Endothelial cell (in vitro differentiated cells): Measurements from ENCODE around the gene ADGRG3. TPM values are rescaled to one million over a fixed set of nuclear protein-coding genes. Genes with fewer than 3 reads are reported as not detected.

Experiments used
- DNase-seq: peaks from one replicate; pipeline ENCODE4 v3.0.0; 2021; ENCODE audit warnings: low spot score
- H3K27ac Mint-ChIP-seq: one replicate; pipeline ENCODE4 v1.8.0; 2021; ENCODE audit warnings: mixed read lengths, inconsistent platforms; ENCODE audit not compliant: unreplicated experiment
- H3K27me3 Mint-ChIP-seq: one replicate; pipeline ENCODE4 v1.8.0; 2021; ENCODE audit warnings: mild to moderate bottlenecking, moderate library complexity, mixed read lengths, inconsistent platforms; ENCODE audit not compliant: unreplicated experiment
- H3K36me3 Mint-ChIP-seq: one replicate; pipeline ENCODE4 v1.8.0; 2021; ENCODE audit warnings: mild to moderate bottlenecking, low read depth, mixed read lengths, inconsistent platforms; ENCODE audit not compliant: unreplicated experiment
- H3K4me1 Mint-ChIP-seq: one replicate; pipeline ENCODE4 v1.8.0; 2021; ENCODE audit warnings: mild to moderate bottlenecking, mixed read lengths, inconsistent platforms; ENCODE audit not compliant: unreplicated experiment
- H3K4me3 Mint-ChIP-seq: one replicate; pipeline ENCODE4 v1.8.0; 2021; ENCODE audit warnings: mild to moderate bottlenecking, mixed read lengths, inconsistent platforms; ENCODE audit not compliant: unreplicated experiment
- H3K9me3 Mint-ChIP-seq: one replicate; pipeline ENCODE4 v1.8.0; 2021; ENCODE audit warnings: mixed read lengths, inconsistent platforms; ENCODE audit not compliant: unreplicated experiment
- total RNA-seq: library from RNA; stranded (reverse); fragmentation: NEBNext Ultra II Directional; extraction: Animal tissue kit (Norgen Biotek cat#: 25700); gene quantifications from one replicate; pipeline ENCODE4 v1.2.1, GENCODE V29; 2021; ENCODE audit not compliant: unreplicated experiment
- TF ChIP-seq, protein P1 (sequence below): fragments of 200-600 bp; sonication (generic); IDR thresholded peaks from one replicate; pipeline ENCODE4 v1.5.0; 2021; ENCODE audit warnings: antibody characterized with exemption; ENCODE audit not compliant: unreplicated experiment

Gene ADGRG3
- total RNA-seq, 1 donor from 2014 or later, result 0.31 TPM

DNA sequence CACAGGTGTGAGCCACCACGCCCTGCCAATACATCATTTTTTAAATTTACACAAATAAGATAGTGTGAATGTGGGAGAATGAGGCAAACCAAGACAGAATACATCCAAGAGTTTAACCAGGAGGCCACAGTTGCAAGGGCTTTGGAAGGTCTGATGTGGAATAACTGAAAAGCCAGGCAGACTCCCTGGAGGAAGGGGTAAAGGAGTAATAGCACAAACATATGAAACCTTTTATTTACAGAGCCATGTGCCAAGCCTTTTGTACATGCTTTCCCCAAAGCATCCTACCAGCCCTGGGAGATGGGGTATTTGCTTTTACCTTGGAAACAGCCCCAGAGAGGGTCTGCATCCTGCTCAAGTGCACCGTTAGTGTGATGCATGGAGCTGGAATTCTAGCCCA lies 4.7 kb downstream of the ADGRG3 start:
- TF ChIP-seq, protein P1, sequence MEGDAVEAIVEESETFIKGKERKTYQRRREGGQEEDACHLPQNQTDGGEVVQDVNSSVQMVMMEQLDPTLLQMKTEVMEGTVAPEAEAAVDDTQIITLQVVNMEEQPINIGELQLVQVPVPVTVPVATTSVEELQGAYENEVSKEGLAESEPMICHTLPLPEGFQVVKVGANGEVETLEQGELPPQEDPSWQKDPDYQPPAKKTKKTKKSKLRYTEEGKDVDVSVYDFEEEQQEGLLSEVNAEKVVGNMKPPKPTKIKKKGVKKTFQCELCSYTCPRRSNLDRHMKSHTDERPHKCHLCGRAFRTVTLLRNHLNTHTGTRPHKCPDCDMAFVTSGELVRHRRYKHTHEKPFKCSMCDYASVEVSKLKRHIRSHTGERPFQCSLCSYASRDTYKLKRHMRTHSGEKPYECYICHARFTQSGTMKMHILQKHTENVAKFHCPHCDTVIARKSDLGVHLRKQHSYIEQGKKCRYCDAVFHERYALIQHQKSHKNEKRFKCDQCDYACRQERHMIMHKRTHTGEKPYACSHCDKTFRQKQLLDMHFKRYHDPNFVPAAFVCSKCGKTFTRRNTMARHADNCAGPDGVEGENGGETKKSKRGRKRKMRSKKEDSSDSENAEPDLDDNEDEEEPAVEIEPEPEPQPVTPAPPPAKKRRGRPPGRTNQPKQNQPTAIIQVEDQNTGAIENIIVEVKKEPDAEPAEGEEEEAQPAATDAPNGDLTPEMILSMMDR, result no peak
- no peak overlapping the region for H3K4me3 Mint-ChIP-seq
- no peak for DNase-seq
- H3K27ac Mint-ChIP-seq, result no peak overlapping the region
- H3K9me3 Mint-ChIP-seq, result no peaks in the 10 kb centered on the region
- peaks cover 8% of the 10 kb centered on the region for H3K27me3 Mint-ChIP-seq
- peaks cover 46% of the 10 kb centered on the region for H3K4me1 Mint-ChIP-seq
- H3K36me3 Mint-ChIP-seq, result peaks cover 3% of the 10 kb centered on the region

DNA sequence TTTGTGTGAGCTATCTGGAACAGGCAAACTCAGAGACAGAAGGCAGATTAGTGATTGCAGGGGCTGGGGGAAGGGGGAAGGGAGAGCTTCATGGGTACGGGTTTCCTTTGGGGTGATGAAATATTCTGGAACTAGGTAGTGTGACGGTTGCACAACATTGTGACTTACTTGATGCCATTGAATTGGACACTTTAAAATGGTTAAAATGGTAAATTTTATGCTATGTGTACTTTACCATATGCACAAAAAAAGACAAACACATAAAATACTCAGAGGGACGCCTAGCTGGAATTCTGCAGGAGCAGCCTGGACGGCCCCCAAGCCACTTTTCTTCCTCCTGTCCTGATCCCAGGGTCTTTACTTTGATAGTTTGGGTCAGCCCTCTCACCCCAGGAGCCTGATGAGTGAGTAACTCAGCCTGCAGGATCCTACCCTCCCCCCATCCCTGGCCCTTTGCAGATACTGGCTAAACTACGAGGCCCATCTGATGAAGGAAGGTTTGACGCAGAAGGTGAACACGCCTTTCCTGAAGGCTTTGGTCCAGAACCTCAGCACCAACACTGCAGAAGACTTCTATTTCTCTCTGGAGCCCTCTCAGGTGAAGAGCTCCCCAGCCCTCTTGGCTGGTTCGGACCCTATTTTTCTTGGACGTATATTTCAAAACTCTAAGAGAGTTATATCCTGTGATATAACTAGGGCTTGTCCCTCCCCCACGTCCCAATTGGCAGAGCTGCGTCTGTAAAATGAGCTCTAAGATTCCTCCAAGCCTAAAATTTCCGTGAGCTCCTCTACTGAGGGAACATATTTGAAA lies 7.8 kb downstream of the ADGRG3 start:
- TF ChIP-seq, protein P1, result no peak
- Mint-ChIP-seq H3K27me3 (peaks cover 10% of the 10 kb centered on the region), H3K36me3 (no peaks in the 10 kb centered on the region), H3K9me3 (no peaks in the 10 kb centered on the region), H3K4me1 (peaks cover 45% of the 10 kb centered on the region), H3K27ac (no peak overlapping the region), H3K4me3 (no peak overlapping the region)
- DNase-seq, result no peak

DNA sequence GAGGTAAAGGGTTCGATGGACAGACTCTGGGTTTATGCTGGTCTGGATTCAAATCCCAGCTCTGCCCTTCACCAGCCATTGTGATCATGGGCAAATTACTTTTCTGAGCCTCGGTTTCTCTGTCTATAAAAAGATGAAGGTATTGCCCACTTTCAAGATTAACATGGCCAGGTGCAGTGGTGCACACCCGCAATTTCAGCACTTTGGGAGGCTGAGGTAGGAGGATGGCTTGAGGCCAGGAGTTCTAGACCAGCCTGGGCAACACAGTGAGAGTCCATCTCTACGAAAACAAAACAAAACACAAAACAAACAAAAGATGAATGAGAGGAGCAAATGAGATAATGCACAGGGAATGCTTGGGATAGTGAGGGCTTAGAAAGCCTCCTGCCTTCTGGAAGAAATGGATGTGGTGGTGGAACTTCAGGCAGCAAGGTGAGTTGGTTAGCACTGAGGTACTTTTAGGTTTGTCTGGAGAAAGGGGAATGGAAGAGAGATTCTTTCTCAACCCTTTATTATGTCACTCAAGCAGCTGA lies 8.5 kb downstream of the ADGRG3 start:
- no peak for DNase-seq
- no peaks in the 10 kb centered on the region for H3K9me3 Mint-ChIP-seq
- no peaks in the 10 kb centered on the region for H3K36me3 Mint-ChIP-seq
- peaks cover 44% of the 10 kb centered on the region for H3K4me1 Mint-ChIP-seq
- H3K27ac Mint-ChIP-seq, result peak overlapping the region; percentile 3
- H3K4me3 Mint-ChIP-seq, result no peak overlapping the region
- H3K27me3 Mint-ChIP-seq, result peaks cover 11% of the 10 kb centered on the region
- TF ChIP-seq, protein P1, result no peak

GRCh38 chr16:57677622-57678369 lies 9.7 kb downstream of the ADGRG3 start:
- Mint-ChIP-seq H3K27me3 (peaks cover 11% of the 10 kb centered on the region), H3K9me3 (no peaks in the 10 kb centered on the region), H3K36me3 (no peaks in the 10 kb centered on the region), H3K4me1 (peaks cover 44% of the 10 kb centered on the region), H3K27ac (peak overlapping the region; percentile 10), H3K4me3 (no peak overlapping the region)
- TF ChIP-seq, protein P1, result no peak
- DNase-seq, result no peak
